ENCODE results near the gene HSD3B1. TPM values are rescaled to one million over a fixed set of nuclear protein-coding genes. Genes with fewer than 3 reads are reported as not detected.

The HSD3B1 gene
- total and polyA plus RNA-seq, 7 donors: not detected

- ATAC-seq: no peak
- DNase-seq: no peak
- H3K27ac ChIP-seq: no peak overlapping the region
- H3K36me3 ChIP-seq (ENCODE audit: insufficient read depth in 1 of 2, low read depth in 1 of 2): no peaks in the 10 kb centered on the region
- H3K9me3 ChIP-seq: no peaks in the 10 kb centered on the region
- H3K27me3 ChIP-seq (ENCODE audit: insufficient read depth in 3 of 3, low read length in 2 of 3): no peaks in the 10 kb centered on the region
- intact Hi-C loops (cut with DNase I): no loop called here
- TF ChIP-seq, protein P1, sequence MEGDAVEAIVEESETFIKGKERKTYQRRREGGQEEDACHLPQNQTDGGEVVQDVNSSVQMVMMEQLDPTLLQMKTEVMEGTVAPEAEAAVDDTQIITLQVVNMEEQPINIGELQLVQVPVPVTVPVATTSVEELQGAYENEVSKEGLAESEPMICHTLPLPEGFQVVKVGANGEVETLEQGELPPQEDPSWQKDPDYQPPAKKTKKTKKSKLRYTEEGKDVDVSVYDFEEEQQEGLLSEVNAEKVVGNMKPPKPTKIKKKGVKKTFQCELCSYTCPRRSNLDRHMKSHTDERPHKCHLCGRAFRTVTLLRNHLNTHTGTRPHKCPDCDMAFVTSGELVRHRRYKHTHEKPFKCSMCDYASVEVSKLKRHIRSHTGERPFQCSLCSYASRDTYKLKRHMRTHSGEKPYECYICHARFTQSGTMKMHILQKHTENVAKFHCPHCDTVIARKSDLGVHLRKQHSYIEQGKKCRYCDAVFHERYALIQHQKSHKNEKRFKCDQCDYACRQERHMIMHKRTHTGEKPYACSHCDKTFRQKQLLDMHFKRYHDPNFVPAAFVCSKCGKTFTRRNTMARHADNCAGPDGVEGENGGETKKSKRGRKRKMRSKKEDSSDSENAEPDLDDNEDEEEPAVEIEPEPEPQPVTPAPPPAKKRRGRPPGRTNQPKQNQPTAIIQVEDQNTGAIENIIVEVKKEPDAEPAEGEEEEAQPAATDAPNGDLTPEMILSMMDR (IDR thresholded peaks at IDR 0.05): no peak
- H3K4me1 ChIP-seq: no peaks in the 10 kb centered on the region
- WGBS, 3 donors: 47 to 51% (median 47%) methylated on average over 4 of the region's 4 CpGs
- H3K4me3 ChIP-seq: no peak overlapping the region
Measured at GRCh38 chr1:119467857-119468668, 38.9 kb upstream of the HSD3B1 start.

- TF ChIP-seq, protein P1 (IDR thresholded peaks at IDR 0.05): no peak
- Histone ChIP-seq H3K4me3 (no peak overlapping the region), H3K27me3 (ENCODE audit: insufficient read depth in 3 of 3, low read length in 2 of 3) (no peaks in the 10 kb centered on the region), H3K9me3 (no peaks in the 10 kb centered on the region), H3K27ac (no peak overlapping the region), H3K4me1 (no peaks in the 10 kb centered on the region), H3K36me3 (ENCODE audit: insufficient read depth in 1 of 2, low read depth in 1 of 2) (no peaks in the 10 kb centered on the region)
- no peak for DNase-seq
- intact Hi-C loops (cut with DNase I): no loop called here
- 66 to 76% (median 75%) methylated on average over 1 of the region's 1 CpG for WGBS, 3 donors
- ATAC-seq: no peak
Measured at GRCh38 chr1:119469741-119470140, 37.3 kb upstream of the HSD3B1 start.

- intact Hi-C loops (cut with DNase I): no loop called here
- ATAC-seq: no peak
Measured at GRCh38 chr1:119470377-119470776, 36.6 kb upstream of the HSD3B1 start.

GRCh38 chr1:119470958-119471357, 36.1 kb upstream of the HSD3B1 start:
- Histone ChIP-seq H3K27me3 (ENCODE audit: insufficient read depth in 3 of 3, low read length in 2 of 3) (no peaks in the 10 kb centered on the region), H3K9me3 (no peaks in the 10 kb centered on the region), H3K36me3 (ENCODE audit: insufficient read depth in 1 of 2, low read depth in 1 of 2) (no peaks in the 10 kb centered on the region), H3K4me1 (no peaks in the 10 kb centered on the region), H3K27ac (no peak overlapping the region), H3K4me3 (no peak overlapping the region)
- 84 to 91% (median 89%) methylated on average over 7 of the region's 7 CpGs for WGBS, 3 donors
- intact Hi-C loops (cut with DNase I): no loop called here
- ATAC-seq (no peak), DNase-seq (no peak)
- TF ChIP-seq, protein P1 (IDR thresholded peaks at IDR 0.05): no peak

More at GRCh38 chr1:119470377-119470776, 36.6 kb upstream of the HSD3B1 start:
- Histone ChIP-seq H3K4me3 (no peak overlapping the region), H3K9me3 (no peaks in the 10 kb centered on the region), H3K36me3 (ENCODE audit: insufficient read depth in 1 of 2, low read depth in 1 of 2) (no peaks in the 10 kb centered on the region), H3K27me3 (ENCODE audit: insufficient read depth in 3 of 3, low read length in 2 of 3) (no peaks in the 10 kb centered on the region), H3K27ac (no peak overlapping the region), H3K4me1 (no peaks in the 10 kb centered on the region)
- no peak for DNase-seq
- TF ChIP-seq, protein P1 (IDR thresholded peaks at IDR 0.05): no peak
- WGBS, 3 donors: 89 to 91% (median 89%) methylated on average over 3 of the region's 3 CpGs

Measured in psoas muscle (tissue), 8 donors.